Stomach (tissue), 9 donors: ENCODE data around the gene NRG2. TPM values are rescaled to one million over a fixed set of nuclear protein-coding genes. Genes with fewer than 3 reads are reported as not detected.
A peak's percentile ranks its signal among the peaks of the same experiment; 100 is the strongest.

Source experiments
- DNase-seq, 2 donors: peaks; one replicate each; pipeline versions ENCODE4 v3.0.0 to v3.0.0-alpha.2; 2013 to 2019
- H3K27ac ChIP-seq, 5 donors: fragments of 200-600 bp in 4 of 5; sonication (generic) in 4 of 5; one replicate each; pipeline ENCODE4 v1.5.1; 2013 to 2019; ENCODE audit warnings: mild to moderate bottlenecking in 1 of 5, moderate library complexity in 1 of 5
- H3K27me3 ChIP-seq, 3 donors: fragments of 200-600 bp; sonication (generic); one replicate each; pipeline ENCODE4 v1.5.1; 2017 to 2019; ENCODE audit warnings: mixed run types in 1 of 3
- H3K36me3 ChIP-seq, 4 donors: fragments of 200-600 bp; sonication (generic); 1 replicate in 3 of 4; 2 replicates in 1 of 4; pipeline ENCODE4 v1.5.1; 2016 to 2019
- H3K4me1 ChIP-seq, 4 donors: fragments of 200-600 bp; sonication (generic); one replicate each; pipeline ENCODE4 v1.5.1; 2016 to 2019
- H3K4me3 ChIP-seq, 4 donors: fragments of 200-600 bp; sonication (generic) in 3 of 4; one replicate each; pipeline ENCODE4 v1.5.1; 2016 to 2019; ENCODE audit warnings: mild to moderate bottlenecking in 1 of 4
- H3K9me3 ChIP-seq, 4 donors: fragments of 200-600 bp; sonication (generic); one replicate each; pipeline ENCODE4 v1.5.1; 2016 to 2019
- EP300 ChIP-seq: sonication (generic); formaldehyde crosslinking; IDR thresholded peaks from one replicate; pipeline ENCODE4 v1.6.1; 2017; ENCODE audit warnings: antibody characterized with exemption
- POLR2A ChIP-seq, 4 donors: fragments of 450-650 bp; IDR thresholded peaks; one replicate each; pipeline ENCODE4 v1.6.1; 2016; ENCODE audit warnings: antibody characterized with exemption in 4 of 4, control low read depth in 2 of 4, mild to moderate bottlenecking in 1 of 4, moderate library complexity in 1 of 4
- POLR2AphosphoS5 ChIP-seq, 3 donors: sonication (generic); formaldehyde crosslinking; IDR thresholded peaks; one replicate each; pipeline ENCODE4 v1.6.1; 2016; ENCODE audit warnings: antibody characterized with exemption in 3 of 3
- WGBS, 5 donors: extraction: QIAGEN DNeasy Blood & Tissue Kit in 3 of 5; methylation state at CpG; one replicate each; pipeline versions ENCODE4 v1.1.5 to v1.1.7; 2013 to 2018; 5-methylcytosine and 5-hydroxymethylcytosine counted together
- intact Hi-C: fragments of 100-400 bp; cut with DNase I; formaldehyde crosslinking; loops from one replicate; pipeline ENCODE4 v1.15.1; 2023; ENCODE audit warnings: low total_unique reads
- polyA plus RNA-seq, 3 donors: library from polyadenylated mRNA; stranded (reverse); fragments of 200-250 nt; gene quantifications; one replicate each; pipeline ENCODE4 v1.2.3, GENCODE V29; 2013
- total RNA-seq, 5 donors: library from RNA; depleted of rRNA; stranded (reverse); fragments of >200 nt; gene quantifications; one replicate each; pipeline versions ENCODE4 v1.1.0 to v1.2.3, GENCODE V29; 2014 to 2016
- TF ChIP-seq, protein P1 (sequence below), 7 experiments: fragments of 450-650 bp in 4 of 7; fragments of 200-600 bp in 3 of 7; sonication (generic) in 3 of 7; IDR thresholded peaks; one replicate each; pipeline ENCODE4 v1.5.1; 2016 to 2019; ENCODE audit warnings: antibody characterized with exemption in 7 of 7, control low read depth in 2 of 7, mild to moderate bottlenecking in 1 of 7
- donor health status: healthy with polysubstance abuse.
- donor health status: Bipolar disorder and iron deficiency.
- donor health status: healthy.

The NRG2 gene
- total and polyA plus RNA-seq, 8 donors: 0.25 to 22.2 (median 1.2) TPM; not detected in 1

GRCh38 chr5:139867109-139867508 lies 176.0 kb downstream of the NRG2 start:
- H3K27me3 ChIP-seq: no peaks in the 10 kb centered on the region
- DNase-seq: no peak
- H3K27ac ChIP-seq: no peak overlapping the region
- intact Hi-C loops: no loop called here
- TF ChIP-seq POLR2AphosphoS5 (IDR thresholded peaks at IDR 0.05) (no peak), EP300 (no peak), POLR2A (IDR thresholded peaks at IDR 0.05) (no peak)
- TF ChIP-seq, protein P1, sequence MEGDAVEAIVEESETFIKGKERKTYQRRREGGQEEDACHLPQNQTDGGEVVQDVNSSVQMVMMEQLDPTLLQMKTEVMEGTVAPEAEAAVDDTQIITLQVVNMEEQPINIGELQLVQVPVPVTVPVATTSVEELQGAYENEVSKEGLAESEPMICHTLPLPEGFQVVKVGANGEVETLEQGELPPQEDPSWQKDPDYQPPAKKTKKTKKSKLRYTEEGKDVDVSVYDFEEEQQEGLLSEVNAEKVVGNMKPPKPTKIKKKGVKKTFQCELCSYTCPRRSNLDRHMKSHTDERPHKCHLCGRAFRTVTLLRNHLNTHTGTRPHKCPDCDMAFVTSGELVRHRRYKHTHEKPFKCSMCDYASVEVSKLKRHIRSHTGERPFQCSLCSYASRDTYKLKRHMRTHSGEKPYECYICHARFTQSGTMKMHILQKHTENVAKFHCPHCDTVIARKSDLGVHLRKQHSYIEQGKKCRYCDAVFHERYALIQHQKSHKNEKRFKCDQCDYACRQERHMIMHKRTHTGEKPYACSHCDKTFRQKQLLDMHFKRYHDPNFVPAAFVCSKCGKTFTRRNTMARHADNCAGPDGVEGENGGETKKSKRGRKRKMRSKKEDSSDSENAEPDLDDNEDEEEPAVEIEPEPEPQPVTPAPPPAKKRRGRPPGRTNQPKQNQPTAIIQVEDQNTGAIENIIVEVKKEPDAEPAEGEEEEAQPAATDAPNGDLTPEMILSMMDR (IDR thresholded peaks at IDR 0.05): no peak
- no peaks in the 10 kb centered on the region for H3K9me3 ChIP-seq
- H3K36me3 ChIP-seq: no peaks in the 10 kb centered on the region
- 43 to 85% (median 63%) methylated on average over 2 of the region's 2 CpGs for WGBS, 5 donors
- peaks cover 8 to 27% (median 16%) of the 10 kb centered on the region in 4 donors for H3K4me1 ChIP-seq
- H3K4me3 ChIP-seq: no peak overlapping the region

DNA sequence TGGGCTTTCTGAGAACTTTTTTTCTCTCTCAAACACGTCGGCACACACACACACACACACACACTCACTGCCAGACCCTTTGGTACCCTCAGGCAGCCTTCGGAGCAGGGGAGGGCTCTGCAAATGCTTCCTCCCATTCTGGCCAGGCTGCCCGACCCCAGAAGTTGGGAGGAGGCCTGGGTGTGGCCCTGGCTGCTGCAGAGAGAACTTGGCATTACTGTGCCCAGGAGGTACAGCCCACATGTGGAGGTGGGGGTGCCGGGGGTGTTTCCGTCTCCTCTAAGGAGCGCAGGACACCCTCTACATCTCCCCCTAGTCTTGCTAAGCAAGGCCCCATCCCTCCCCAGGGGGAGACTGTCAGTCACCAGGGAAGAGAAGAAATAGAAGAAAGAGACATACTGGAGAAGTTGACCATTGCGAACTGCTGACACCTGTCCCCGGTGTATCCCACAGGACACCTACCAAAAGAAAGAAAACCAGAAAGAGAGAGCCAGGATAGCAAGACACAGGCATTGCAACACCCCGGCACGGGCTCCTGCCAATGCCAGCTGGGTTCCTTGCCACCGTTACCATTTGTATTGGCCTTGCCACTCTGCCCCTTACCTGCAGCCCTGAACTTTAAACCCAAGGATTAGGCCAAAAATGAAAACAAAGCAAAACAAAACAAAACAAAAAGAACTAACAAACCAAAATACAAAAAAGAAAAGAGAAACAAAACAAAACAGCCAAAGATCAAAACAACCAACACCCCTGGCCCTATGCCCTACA lies 178.2 kb downstream of the NRG2 start:
- Histone ChIP-seq H3K4me1 (peaks cover 6 to 27% (median 15%) of the 10 kb centered on the region in 4 donors), H3K27me3 (no peaks in the 10 kb centered on the region), H3K27ac (no peak overlapping the region), H3K4me3 (no peak overlapping the region), H3K36me3 (no peaks in the 10 kb centered on the region), H3K9me3 (no peaks in the 10 kb centered on the region)
- no peak for DNase-seq
- WGBS, 5 donors: 67 to 82% (median 73%) methylated on average over 10 to 12 of the region's 12 CpGs
- intact Hi-C loops: loop anchor here (5.0 kb wide), 1 partner anchor 78 kb away; no protein-coding TSS in a partner anchor
- TF ChIP-seq POLR2A (IDR thresholded peaks at IDR 0.05): no peak
- no peak for TF ChIP-seq EP300
- no peak for TF ChIP-seq POLR2AphosphoS5 (IDR thresholded peaks at IDR 0.05)
- TF ChIP-seq, protein P1 (IDR thresholded peaks at IDR 0.05): no peak

- WGBS, 5 donors: 13 to 27% (median 16%) methylated on average over 5 of the region's 5 CpGs
- DNase-seq: peak; percentile 74 to 83
- H3K36me3 ChIP-seq: no peaks in the 10 kb centered on the region
- intact Hi-C loops: loop anchor here (5.0 kb wide), 1 partner anchor 77 kb away; no protein-coding TSS in a partner anchor
- TF ChIP-seq, protein P1 (IDR thresholded peaks at IDR 0.05): peak in 5 of 7 experiments; percentile 60 to 96 (median 92)
- TF ChIP-seq EP300: no peak
- no peaks in the 10 kb centered on the region for H3K27me3 ChIP-seq
- H3K4me3 ChIP-seq: no peak overlapping the region
- H3K9me3 ChIP-seq: no peaks in the 10 kb centered on the region
- peaks cover 0 to 22% (median 13%) of the 10 kb centered on the region in 4 donors for H3K4me1 ChIP-seq
- H3K27ac ChIP-seq: peak overlapping the region in 1 of 5 donors; percentile 65
Measured at GRCh38 chr5:139863855-139864558, 179.1 kb downstream of the NRG2 start.

DNA sequence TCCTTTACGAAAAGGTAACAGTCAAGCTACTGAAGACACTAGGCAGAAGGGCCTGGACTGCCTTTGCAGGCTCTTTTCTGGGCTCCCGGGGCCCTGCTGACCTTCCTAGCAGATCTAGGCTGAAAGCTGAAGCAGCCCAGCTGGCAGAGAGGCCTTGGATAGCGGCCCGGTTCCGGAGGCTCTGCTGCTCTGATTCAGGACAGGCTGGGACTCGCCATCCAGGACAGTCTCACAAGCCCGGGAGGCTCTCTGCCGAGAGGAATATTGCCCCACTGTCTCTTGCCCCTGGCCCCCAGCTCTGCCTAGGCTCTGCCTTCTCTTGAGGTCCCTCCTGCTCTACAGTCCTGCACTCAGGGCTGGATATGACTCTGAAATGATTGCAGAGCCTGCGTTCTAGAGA lies 179.7 kb downstream of the NRG2 start:
- peak overlapping the region in 1 of 5 donors; percentile 65 for H3K27ac ChIP-seq
- TF ChIP-seq POLR2AphosphoS5 (IDR thresholded peaks at IDR 0.05) (no peak), EP300 (no peak), POLR2A (IDR thresholded peaks at IDR 0.05) (no peak)
- TF ChIP-seq, protein P1 (IDR thresholded peaks at IDR 0.05): no peak
- peak in 1 of 2 donors; percentile 51 for DNase-seq
- intact Hi-C loops: loop anchor here (5.0 kb wide), 1 partner anchor 76 kb away; no protein-coding TSS in a partner anchor
- H3K4me3 ChIP-seq: no peak overlapping the region
- no peaks in the 10 kb centered on the region for H3K36me3 ChIP-seq
- no peaks in the 10 kb centered on the region for H3K27me3 ChIP-seq
- 52 to 84% (median 67%) methylated on average over 6 to 9 of the region's 9 CpGs for WGBS, 5 donors
- H3K4me1 ChIP-seq: peaks cover 0 to 22% (median 11%) of the 10 kb centered on the region in 4 donors
- no peaks in the 10 kb centered on the region for H3K9me3 ChIP-seq
